Fibroblast of the aortic adventitia (primary cell): Measurements from ENCODE around the gene FOXRED2. TPM values are rescaled to one million over a fixed set of nuclear protein-coding genes. Genes with fewer than 3 reads are reported as not detected.

ENCODE experiments used
- DNase-seq: peaks from one replicate; pipeline ENCODE4 v3.0.0-alpha.2; 2010; ENCODE audit warnings: low read depth
- H3K4me3 ChIP-seq: 2 replicates; pipeline ENCODE4 v1.5.1; 2011; ENCODE audit warnings: low read depth, mild to moderate bottlenecking, control low read depth, low read length, moderate library complexity
- CTCF ChIP-seq: IDR thresholded peaks from 2 replicates; pipeline ENCODE4 v1.5.1; 2011; ENCODE audit warnings: mild to moderate bottlenecking, low read length, control low read depth, inconsistent platforms; ENCODE audit not compliant: insufficient read depth
- total RNA-seq: library from RNA; depleted of rRNA; stranded (reverse); fragments of >200 nt; gene quantifications from 2 replicates; pipeline ENCODE4 v1.2.3, GENCODE V29; 2012; ENCODE audit warnings: low replicate concordance

FOXRED2 gene
- 27.8 and 28.1 TPM in 2 replicates for total RNA-seq

DNA sequence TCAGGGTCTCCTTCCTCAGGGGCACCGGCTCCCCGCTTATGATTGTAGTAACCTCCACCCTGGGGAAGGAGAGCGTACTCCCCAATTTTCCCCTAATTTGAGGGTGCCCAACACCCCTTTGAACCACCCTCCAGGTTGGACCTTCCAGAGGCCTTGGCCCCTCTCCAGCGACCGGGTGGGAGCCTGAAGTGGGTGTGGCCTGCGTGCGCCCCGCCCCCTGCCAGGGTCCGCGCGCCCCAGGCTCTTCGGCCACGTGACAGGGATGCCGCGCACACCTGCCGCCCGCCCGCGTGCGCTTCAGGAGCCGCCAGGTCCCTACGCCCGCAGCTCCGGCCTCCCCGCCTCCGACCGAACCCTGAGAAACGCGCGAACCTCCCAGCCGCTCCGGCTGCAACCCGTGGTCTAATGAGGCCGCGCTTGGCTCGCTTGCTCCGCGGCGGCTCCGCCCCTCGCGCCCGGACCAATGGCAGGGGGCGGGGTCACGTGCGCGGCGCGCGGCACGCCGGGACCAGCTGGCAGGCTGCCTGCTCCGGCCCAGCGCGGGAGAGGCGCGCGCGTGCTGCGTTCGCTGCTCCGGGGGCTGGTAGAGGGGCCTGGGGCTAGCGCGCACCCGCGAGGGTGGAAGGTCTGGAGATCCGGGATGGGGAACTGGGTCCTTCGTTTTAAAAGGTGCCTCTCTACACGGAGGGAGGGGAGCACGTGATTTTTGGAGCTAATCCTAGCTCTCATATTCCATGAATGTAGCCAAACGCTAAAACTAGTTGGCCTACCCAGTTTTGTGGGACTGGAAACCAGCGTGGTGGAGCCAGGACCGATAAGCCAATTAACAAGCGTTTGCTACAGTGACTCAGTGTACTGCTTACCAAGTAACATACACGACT is at the start of gene FOXRED2:
FOXRED2 (minus strand) TSS at position 404 of the 881 bp plus-strand sequence. CDS start 618 bp downstream, outside the sequence.
- DNase-seq = peak; percentile 75
- no peak for TF ChIP-seq CTCF
- peak within 1 kb of the TSS; percentile 70 for H3K4me3 ChIP-seq

- H3K4me3 ChIP-seq = no peak overlapping the region
- no peak for TF ChIP-seq CTCF
- no peak for DNase-seq
Observed at GRCh38 chr22:36554098-36554497, 47.3 kb upstream of the FOXRED2 start.

DNA sequence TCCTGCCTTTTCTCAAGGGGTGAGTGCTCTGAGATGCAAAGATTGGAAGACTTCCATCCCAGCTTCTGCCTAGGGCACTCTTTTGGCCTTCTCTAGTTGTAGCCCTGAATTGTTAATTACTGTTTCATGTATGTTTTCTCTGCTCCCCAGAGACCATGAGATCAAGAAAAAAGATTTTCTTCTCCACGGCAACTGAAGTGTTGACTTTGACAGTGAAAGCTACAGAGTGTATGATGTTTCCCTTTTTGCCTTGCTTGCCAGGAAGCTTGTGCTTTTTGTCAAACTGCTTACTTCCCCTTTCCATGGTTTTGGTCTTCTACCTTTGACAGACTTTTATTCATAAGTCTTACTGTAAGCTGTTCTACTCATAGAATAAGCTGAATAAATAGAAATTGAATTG is 45.4 kb upstream of the FOXRED2 start:
- DNase-seq = no peak
- no peak for TF ChIP-seq CTCF
- no peak overlapping the region for H3K4me3 ChIP-seq

DNA sequence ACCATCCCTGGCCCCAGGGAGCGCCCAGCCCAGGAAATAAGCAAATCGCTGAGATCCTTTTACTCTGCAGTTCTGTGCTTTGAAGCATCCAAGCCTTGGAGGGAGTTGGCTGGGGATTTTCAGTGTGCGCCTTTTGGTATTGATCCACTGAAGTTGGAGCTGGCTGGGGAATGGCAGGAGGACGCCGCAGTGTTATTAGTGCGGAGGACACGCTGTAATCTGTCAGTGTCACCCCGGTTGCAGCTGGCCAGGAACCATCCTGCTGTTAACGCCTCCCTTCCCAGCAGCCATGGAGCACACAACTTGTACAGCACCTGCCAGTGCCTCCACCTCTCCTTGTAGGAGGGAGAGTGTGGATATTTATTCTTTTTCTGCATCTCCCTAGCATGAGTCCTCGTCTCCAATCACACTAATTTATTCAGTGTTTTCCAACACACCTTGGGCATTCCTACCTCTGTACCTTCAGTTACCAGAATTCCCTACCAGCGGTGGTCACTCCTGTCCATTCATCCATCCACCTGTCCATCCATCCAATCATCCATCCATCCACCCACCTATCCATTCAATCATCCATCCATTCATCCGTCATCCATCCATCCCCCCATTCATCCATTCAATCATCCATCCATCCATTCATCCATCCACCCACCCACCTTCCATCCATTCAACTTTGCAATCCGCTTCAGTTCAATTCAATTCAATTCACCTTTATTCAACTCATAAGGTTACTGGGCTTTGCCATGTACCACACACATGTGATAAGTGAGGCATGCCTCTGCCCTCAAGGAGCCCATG is 44.1 kb upstream of the FOXRED2 start:
- no peak for DNase-seq
- no peak for TF ChIP-seq CTCF
- no peak overlapping the region for H3K4me3 ChIP-seq

GRCh38 chr22:36549033-36549432 is 42.2 kb upstream of the FOXRED2 start:
- TF ChIP-seq CTCF = no peak
- no peak overlapping the region for H3K4me3 ChIP-seq
- DNase-seq = no peak

DNA sequence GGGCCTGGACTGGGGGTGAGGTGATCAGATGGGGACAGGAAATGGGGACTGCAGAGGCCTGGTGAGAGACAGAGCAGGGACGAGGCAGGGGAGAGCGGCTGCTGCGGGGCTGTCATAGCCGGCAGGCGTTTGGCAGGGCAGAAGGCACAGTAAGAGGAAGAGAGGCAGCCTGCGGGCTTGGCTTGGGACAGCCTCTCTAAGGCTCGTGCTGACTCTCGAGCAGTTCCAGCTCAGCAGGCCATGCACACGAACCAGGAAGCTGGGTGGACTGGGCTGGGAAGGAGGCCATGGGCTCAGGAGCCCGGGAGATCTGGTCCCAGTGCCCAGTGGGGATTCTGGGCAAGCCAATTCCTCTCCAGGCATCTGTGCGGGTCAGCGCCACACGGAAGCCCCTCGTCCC is 41.8 kb upstream of the FOXRED2 start:
- no peak for TF ChIP-seq CTCF
- no peak for DNase-seq
- H3K4me3 ChIP-seq = no peak overlapping the region
